ENCODE data around the gene HMX3.
"Not testable (repeated sequence)": the region's sequence is repeated elsewhere in the genome, so short reads cannot be mapped to it uniquely, and the experiment has no call there.

HMX3 gene

GRCh38 chr10:123178390-123178789 lies 42.6 kb downstream of the HMX3 start:
- DNase-seq: not testable (repeated sequence)

- no peak for DNase-seq
Measured at GRCh38 chr10:123180101-123181090, 44.6 kb downstream of the HMX3 start.

DNA sequence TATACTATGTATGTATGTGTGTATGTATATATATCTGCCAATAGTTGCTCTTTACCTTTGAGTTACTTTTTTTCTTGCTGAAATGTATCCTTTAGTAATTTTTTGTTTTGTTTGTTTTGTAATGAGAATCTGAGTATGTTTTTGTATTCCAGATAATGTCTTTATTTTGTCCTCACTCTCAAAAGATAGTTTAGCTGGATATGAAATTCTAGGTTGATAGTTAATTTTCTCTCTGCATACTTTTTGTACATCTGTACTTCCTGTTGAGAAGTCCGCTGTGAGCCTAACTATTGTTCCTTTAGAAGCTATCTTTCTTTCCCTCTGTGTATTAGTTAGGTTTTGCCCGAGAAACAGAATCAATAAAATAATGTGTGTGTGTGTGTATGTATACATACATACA lies 48.0 kb downstream of the HMX3 start:
- DNase-seq: no peak

GRCh38 chr10:123187781-123188180 lies 52.0 kb downstream of the HMX3 start:
- DNase-seq: no peak

Data from MV-4-11 (cell line).